Measurements from ENCODE around the gene KIAA1755. TPM values are rescaled to one million over a fixed set of nuclear protein-coding genes. Genes with fewer than 3 reads are reported as not detected.

Gene KIAA1755
- polyA plus RNA-seq, 3 donors = 1.1 to 3.6 (median 2.9) TPM

DNA sequence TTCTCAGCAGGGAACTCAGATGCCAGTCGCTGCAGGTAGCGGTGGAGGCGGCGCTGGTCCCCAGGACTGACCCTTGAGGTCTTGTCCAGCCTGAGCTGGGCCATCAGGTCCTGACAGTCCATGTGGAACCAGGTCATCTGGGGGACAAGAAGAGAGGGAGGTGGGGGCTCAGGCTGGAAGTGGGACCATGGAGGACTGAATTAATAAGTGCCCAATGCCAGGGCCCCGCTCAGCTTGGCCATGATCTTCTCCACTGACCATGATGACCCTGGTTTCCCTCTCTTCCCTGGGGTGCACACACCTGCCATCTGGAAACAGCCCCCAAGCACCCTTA, 47.0 kb downstream of the KIAA1755 start:
- DNase-seq (ENCODE audit: extremely low read depth in 1 of 11, low read depth in 9 of 11, low spot score in 4 of 11) = no peak

DNA sequence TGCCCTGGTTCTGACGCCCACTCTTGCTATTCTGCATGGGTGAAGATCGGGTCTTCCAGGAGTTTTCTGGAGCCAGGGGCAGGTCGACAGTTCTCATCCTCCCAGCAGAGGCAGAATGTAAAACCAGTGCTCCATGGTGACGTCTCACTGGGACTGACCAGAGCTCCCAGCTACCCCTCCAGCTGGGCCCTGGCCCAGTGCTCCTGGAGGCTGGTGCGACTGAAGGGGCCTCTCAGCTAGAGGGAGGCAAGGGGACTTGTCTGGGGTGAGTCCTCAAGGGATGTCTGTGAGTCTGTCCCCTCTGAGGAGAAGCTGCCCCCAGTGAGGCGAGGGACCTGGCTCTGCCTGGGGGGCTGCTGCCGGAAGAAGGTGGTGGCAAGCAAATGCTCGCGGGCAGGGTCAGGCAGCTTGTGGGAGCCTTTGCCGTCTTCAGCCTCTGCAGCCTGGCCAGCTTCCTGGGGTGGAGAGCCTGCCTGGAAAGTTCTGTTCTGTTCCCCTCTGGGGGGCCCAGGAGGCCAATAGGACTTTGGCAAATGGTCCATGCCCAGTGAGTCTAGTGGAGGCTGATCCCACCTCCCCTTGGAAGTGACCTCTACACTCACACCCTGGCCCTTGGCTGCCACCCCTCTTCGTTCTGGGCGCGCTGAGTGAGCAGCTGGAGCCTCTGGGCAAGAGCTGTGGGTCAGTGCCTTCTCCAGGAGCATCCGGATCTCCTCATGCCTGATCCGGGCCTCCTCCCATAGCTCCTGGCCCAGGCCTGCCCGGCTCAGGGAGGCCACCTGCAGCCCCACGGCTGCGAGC, 47.5 kb downstream of the KIAA1755 start:
- no peak for DNase-seq (ENCODE audit: extremely low read depth in 1 of 11, low read depth in 9 of 11, low spot score in 4 of 11)

- DNase-seq (ENCODE audit: extremely low read depth in 1 of 11, low read depth in 9 of 11, low spot score in 4 of 11) = no peak
These were observed 49.1 kb downstream of the KIAA1755 start for GRCh38 chr20:38211200-38212097.

DNA sequence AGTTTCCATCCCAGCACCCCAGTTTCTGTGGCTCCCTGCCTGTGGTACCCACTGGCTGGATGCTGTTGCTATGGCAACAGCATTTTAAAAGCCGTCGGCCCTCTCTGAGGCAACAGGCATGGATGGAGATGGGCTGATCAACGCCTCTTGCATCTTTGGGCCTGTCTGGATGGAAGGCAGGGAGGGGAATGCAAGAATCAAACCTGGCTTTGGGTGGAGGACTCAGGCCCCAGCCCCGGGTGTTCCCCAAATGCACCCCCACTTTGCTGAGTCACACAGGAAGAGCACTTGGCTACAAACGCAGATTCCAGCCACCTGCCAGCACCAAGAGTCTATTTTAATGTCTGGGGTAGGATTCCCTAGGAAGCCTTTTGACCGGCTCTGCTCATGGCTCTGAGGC, 49.8 kb downstream of the KIAA1755 start:
- no peak for DNase-seq (ENCODE audit: extremely low read depth in 1 of 11, low read depth in 9 of 11, low spot score in 4 of 11)

DNA sequence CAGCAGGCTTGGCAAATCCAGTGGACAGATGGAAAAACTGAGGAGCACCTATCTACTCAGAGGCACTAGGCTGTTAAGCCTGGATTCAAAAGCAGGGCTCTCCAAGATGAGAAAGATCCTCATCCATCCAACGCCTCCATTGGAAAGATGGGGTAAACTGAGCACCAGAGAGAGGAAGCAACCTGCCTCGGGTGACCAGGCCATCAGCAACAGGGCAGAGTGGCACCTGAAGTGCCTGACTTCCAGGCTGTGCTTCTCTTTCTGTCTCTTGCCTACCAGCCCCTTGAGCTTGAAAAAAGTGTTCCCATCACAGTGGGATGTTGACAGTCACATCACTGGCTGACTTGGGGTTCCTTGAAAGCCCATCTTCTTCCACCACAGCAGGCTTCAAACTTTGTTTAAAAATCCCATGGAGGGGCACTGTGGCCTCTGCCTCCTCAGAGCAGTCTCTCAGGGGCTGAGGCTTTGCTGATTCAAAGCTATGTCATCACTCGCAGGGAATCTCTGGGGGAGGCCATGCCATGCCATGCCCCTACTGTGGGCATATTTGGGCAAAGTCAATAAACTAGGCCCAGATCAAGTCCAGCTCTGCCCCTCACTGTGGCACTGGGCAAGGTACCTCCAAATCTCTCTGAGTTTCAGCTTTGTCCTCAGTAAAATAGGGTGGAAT, 50.7 kb downstream of the KIAA1755 start:
- DNase-seq (ENCODE audit: extremely low read depth in 1 of 11, low read depth in 9 of 11, low spot score in 4 of 11) = no peak

DNA sequence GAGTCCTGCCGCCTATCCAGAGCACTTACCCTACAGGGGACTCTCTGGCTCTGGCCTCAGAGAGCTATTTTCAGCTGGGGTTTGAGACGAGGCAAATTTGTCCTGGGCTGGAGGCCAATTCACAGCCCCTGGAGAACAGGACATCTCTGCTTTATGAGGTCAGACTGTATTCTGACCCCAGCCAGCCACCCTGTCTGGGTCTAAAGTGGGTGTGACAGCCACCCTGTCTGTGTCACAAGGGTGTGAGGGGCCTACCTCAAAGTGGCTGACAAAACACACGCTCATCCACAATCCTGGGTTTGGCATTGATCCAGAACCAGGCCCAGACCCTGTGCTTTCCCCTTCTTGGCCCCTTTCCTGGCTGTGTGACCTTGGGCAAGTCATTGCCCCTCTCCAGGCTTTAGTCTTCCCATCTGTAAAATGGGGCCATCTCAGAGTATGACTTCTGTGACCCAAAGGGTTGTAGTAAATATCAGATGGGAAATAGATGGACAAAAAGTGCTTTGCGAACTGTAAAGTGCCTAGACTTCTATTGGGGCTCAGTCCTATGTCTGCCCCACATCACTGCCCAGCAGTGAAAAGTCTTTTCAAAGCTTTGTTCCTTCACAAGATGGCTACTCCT, 51.4 kb downstream of the KIAA1755 start:
- DNase-seq (ENCODE audit: extremely low read depth in 1 of 11, low read depth in 9 of 11, low spot score in 4 of 11) = no peak

DNA sequence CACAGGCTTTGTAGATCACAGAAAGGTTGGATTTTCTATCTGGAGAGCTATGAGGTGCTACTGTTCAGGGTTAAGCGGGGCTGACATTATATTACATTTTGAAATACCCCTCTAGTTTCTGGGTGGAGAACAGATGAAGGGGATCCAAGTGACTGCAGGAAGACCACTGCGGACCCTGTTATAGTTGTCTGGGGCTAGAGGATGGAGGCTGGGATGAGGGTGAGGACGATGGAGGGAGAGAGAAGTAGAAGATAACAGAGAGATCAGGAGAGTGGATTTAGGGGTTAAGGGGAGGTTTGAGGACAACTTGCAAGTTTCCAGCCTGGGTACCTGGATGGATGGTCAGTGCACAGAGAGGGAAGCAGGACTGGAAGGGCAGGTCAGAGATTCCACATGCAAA, 52.0 kb downstream of the KIAA1755 start:
- no peak for DNase-seq (ENCODE audit: extremely low read depth in 1 of 11, low read depth in 9 of 11, low spot score in 4 of 11)

DNA sequence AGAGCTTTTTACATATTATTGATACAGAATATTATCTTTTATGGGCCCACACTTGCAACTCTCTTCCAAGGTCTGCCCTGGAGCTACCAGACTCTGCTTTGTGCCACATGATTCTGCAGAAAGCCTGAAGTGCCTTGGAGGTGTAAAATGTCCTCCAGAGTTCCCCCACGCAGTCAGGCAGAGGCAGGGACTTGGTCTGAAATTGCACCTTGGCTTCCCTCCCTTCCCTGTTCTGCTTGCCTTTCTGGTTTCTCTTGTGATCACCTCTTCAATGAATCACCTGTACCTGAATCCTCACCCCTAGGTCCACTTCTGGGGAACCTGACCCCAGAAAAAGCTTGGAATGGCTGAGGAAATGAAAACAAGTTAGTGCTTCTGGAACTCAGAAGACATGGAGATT, 52.4 kb downstream of the KIAA1755 start:
- DNase-seq (ENCODE audit: extremely low read depth in 1 of 11, low read depth in 9 of 11, low spot score in 4 of 11) = no peak

- DNase-seq (ENCODE audit: extremely low read depth in 1 of 11, low read depth in 9 of 11, low spot score in 4 of 11) = no peak
These were observed 52.9 kb downstream of the KIAA1755 start for GRCh38 chr20:38207621-38208020.

- no peak for DNase-seq (ENCODE audit: extremely low read depth in 1 of 11, low read depth in 9 of 11, low spot score in 4 of 11)
These were observed 55.5 kb downstream of the KIAA1755 start for GRCh38 chr20:38205001-38205400.

DNA sequence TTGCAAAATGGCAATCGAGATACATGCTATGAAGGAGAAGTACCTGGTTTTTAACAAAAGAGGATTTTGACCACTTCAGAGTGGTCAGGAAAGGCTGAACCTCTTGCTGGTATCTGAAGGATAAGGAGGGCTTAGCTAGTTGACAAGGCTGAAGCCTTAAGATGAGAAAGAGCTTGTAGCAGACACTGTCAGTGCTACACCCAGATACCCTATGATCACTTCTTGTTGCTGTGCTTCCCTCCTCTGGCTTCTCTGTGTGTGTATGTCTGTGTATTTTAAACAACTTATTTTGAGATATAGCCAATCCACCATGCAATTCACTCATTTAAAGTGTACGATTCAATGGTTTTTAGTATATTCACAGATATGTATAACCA, 56.6 kb downstream of the KIAA1755 start:
- DNase-seq (ENCODE audit: extremely low read depth in 1 of 11, low read depth in 9 of 11, low spot score in 4 of 11) = no peak

DNA sequence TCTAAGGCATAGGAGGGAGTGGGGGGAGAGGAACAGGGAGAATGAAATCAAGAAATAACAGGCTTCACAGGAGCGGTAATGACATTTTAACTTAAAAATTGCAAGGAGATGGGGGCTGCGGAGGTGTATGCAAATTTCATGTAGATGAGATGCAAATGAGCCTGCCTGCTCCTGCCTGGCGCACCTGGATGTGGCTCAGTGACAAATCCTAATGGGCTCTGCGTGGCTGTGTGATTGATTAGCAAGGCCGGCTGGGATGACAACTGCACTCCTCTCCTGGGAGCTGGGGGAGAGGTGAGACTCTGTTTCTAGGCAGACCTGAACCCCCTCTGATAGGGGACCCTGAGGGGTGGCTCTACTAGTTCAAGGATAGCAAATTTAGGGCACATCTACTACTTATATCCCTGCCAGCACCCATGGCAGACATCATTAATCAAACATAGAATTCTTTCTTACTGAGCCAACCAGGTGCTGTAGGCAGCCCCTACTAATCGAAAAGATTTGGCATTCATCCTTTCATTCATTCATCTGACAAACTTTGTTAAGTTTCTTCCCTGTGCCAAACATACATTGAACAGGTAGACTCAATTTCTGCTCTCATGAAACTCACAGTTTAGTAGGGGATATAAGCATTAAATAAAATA, 57.1 kb downstream of the KIAA1755 start:
- no peak for DNase-seq (ENCODE audit: extremely low read depth in 1 of 11, low read depth in 9 of 11, low spot score in 4 of 11)

DNA sequence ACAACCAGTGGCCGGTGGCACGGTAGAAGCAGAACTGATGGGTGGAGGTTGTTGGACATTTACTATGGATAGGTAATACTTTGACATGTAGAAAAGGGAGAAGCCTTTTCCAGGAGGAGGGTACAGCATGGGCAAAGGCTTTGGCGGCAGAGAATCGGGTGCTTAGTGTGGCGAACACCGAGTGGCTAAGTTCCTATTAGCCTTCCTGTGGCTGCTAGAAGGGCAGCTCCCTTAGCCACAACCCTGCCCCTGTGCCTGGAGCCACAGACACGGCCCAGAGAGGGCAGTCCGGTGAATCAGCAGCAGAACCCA, 57.6 kb downstream of the KIAA1755 start:
- DNase-seq (ENCODE audit: extremely low read depth in 1 of 11, low read depth in 9 of 11, low spot score in 4 of 11) = no peak

DNA sequence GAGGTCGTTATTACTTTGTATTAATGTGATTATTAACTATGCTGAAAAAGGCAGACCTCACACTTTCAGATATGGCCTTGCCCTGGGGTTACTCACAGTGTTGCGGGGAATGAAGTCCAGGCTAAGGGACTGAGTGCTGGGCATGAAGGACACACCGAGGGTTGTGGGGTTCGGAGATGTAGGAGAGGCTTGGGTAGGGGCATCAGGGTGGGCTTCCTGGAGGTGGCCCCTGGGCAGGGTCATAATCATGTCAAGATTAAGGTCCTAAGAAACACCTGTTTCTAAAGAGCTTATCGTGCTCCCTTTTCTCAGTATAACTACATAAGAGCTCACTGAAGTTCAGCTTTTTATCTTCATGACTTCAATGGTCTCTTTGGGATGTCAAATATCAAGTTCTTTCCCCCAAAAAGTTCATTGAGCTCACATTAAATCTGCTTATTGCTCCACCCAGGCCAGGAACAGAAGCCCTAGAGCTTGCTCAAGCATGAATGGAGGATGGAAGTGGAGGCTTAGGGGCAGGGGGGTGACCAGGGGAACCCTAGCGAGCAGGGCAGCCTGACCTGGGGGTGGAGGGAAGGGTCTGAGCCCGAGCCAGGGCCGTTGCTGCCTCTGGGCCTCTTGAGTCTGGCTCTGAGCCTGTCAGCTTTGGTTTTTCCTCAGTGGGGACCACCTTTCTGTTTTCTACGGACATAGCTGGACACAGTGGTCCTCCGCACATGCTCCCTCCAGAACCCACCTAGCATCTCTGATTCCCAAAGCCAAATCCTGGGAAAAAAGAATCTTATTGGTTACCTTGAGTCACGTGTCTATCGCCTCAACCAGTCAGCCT, 58.2 kb downstream of the KIAA1755 start:
- no peak for DNase-seq (ENCODE audit: extremely low read depth in 1 of 11, low read depth in 9 of 11, low spot score in 4 of 11)

GRCh38 chr20:38201356-38201755, 59.2 kb downstream of the KIAA1755 start:
- no peak for DNase-seq (ENCODE audit: extremely low read depth in 1 of 11, low read depth in 9 of 11, low spot score in 4 of 11)

DNA sequence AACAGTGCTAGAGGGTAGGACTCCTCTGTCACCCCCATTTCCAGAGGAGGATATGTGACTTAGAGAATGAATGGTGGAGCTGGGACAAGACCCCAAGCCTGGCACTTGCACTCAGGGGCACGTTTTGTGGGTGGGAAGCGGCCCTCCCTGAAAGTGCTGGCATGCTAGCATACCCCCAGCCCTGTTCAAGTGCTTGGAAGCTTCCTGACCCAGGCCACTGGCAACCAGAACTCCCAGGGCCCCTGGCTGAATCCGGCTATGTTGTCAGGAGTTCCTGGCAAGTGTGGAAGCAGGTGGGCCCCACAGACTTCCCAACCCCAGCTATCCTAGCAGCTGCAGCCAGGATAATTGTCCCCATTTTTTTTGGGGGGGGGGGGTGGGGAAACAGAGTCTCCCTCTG, 59.9 kb downstream of the KIAA1755 start:
- DNase-seq (ENCODE audit: extremely low read depth in 1 of 11, low read depth in 9 of 11, low spot score in 4 of 11) = no peak

DNA sequence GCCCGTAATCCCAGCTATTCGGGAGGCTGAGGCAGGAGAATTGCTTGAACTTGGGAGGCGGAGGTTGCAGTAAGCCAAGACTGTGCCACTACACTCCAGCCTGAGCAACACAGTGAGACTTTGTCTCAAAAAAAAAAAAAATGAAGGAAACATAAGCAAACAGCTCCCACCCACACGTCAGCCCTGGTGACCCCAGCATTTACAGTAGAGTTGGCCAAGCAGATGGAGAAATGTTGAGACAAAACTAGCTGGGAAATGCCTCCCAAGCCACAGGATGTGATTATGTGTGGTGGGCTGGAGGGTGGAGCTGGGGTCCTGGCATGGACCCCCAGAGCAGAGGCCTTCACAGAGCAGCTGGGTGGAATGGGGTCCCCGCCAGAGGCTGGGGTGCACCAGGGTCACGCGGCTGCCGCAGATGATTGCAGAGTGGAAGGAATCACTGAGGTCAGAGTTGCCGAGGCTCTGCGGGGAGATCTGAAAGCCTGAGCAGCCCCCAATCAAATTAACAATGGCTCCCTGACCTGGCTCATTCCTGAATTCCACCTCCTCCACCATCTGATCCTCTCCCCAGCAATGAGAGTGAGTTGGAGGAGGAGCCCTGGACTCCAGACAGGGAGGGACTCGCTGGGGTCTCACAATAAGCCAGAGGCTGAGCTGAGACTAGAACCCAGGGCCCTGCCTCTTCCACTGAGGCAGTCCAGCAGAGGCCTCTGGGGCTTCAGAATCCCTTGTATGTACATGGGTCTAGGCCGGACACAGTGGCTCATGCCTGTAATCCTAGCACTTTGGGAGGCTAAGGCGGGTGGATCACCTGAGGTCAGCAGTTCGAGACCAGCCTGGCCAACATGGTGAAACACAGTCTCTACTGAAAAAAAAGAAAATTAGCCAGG, 60.8 kb downstream of the KIAA1755 start:
- DNase-seq (ENCODE audit: extremely low read depth in 1 of 11, low read depth in 9 of 11, low spot score in 4 of 11) = no peak
